ENCODE measurements around the gene GLT1D1. TPM values are rescaled to one million over a fixed set of nuclear protein-coding genes. Genes with fewer than 3 reads are reported as not detected.

Gene GLT1D1
- total and polyA plus RNA-seq, 2 of the 8 experiments (the other 6 are each of a cell fraction or from before 2014, with no cell fraction given), result 1.5 to 3.6 TPM

- TF ChIP-seq, protein P1, sequence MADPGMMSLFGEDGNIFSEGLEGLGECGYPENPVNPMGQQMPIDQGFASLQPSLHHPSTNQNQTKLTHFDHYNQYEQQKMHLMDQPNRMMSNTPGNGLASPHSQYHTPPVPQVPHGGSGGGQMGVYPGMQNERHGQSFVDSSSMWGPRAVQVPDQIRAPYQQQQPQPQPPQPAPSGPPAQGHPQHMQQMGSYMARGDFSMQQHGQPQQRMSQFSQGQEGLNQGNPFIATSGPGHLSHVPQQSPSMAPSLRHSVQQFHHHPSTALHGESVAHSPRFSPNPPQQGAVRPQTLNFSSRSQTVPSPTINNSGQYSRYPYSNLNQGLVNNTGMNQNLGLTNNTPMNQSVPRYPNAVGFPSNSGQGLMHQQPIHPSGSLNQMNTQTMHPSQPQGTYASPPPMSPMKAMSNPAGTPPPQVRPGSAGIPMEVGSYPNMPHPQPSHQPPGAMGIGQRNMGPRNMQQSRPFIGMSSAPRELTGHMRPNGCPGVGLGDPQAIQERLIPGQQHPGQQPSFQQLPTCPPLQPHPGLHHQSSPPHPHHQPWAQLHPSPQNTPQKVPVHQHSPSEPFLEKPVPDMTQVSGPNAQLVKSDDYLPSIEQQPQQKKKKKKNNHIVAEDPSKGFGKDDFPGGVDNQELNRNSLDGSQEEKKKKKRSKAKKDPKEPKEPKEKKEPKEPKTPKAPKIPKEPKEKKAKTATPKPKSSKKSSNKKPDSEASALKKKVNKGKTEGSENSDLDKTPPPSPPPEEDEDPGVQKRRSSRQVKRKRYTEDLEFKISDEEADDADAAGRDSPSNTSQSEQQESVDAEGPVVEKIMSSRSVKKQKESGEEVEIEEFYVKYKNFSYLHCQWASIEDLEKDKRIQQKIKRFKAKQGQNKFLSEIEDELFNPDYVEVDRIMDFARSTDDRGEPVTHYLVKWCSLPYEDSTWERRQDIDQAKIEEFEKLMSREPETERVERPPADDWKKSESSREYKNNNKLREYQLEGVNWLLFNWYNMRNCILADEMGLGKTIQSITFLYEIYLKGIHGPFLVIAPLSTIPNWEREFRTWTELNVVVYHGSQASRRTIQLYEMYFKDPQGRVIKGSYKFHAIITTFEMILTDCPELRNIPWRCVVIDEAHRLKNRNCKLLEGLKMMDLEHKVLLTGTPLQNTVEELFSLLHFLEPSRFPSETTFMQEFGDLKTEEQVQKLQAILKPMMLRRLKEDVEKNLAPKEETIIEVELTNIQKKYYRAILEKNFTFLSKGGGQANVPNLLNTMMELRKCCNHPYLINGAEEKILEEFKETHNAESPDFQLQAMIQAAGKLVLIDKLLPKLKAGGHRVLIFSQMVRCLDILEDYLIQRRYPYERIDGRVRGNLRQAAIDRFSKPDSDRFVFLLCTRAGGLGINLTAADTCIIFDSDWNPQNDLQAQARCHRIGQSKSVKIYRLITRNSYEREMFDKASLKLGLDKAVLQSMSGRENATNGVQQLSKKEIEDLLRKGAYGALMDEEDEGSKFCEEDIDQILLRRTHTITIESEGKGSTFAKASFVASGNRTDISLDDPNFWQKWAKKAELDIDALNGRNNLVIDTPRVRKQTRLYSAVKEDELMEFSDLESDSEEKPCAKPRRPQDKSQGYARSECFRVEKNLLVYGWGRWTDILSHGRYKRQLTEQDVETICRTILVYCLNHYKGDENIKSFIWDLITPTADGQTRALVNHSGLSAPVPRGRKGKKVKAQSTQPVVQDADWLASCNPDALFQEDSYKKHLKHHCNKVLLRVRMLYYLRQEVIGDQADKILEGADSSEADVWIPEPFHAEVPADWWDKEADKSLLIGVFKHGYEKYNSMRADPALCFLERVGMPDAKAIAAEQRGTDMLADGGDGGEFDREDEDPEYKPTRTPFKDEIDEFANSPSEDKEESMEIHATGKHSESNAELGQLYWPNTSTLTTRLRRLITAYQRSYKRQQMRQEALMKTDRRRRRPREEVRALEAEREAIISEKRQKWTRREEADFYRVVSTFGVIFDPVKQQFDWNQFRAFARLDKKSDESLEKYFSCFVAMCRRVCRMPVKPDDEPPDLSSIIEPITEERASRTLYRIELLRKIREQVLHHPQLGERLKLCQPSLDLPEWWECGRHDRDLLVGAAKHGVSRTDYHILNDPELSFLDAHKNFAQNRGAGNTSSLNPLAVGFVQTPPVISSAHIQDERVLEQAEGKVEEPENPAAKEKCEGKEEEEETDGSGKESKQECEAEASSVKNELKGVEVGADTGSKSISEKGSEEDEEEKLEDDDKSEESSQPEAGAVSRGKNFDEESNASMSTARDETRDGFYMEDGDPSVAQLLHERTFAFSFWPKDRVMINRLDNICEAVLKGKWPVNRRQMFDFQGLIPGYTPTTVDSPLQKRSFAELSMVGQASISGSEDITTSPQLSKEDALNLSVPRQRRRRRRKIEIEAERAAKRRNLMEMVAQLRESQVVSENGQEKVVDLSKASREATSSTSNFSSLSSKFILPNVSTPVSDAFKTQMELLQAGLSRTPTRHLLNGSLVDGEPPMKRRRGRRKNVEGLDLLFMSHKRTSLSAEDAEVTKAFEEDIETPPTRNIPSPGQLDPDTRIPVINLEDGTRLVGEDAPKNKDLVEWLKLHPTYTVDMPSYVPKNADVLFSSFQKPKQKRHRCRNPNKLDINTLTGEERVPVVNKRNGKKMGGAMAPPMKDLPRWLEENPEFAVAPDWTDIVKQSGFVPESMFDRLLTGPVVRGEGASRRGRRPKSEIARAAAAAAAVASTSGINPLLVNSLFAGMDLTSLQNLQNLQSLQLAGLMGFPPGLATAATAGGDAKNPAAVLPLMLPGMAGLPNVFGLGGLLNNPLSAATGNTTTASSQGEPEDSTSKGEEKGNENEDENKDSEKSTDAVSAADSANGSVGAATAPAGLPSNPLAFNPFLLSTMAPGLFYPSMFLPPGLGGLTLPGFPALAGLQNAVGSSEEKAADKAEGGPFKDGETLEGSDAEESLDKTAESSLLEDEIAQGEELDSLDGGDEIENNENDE (IDR thresholded peaks at IDR 0.05; ENCODE audit: insufficient replicate concordance, low read length), result no peak
- no peak for TF ChIP-seq YY1 (IDR thresholded peaks at IDR 0.05; ENCODE audit: low read depth, low read length)
- TF ChIP-seq HDAC2 (IDR thresholded peaks at IDR 0.05; ENCODE audit: borderline replicate concordance in 1 of 2, low read depth in 2 of 2, low read length in 2 of 2), result no peak
- TF ChIP-seq CTBP2 (IDR thresholded peaks at IDR 0.05; ENCODE audit: borderline replicate concordance, insufficient read depth, insufficient read length, low read length), result no peak
- no peak for TF ChIP-seq RBBP5 (IDR thresholded peaks at IDR 0.05; ENCODE audit: borderline replicate concordance, low read depth, low read length)
- TF ChIP-seq CREB1 (IDR thresholded peaks at IDR 0.05), result no peak
- TF ChIP-seq, protein P2, sequence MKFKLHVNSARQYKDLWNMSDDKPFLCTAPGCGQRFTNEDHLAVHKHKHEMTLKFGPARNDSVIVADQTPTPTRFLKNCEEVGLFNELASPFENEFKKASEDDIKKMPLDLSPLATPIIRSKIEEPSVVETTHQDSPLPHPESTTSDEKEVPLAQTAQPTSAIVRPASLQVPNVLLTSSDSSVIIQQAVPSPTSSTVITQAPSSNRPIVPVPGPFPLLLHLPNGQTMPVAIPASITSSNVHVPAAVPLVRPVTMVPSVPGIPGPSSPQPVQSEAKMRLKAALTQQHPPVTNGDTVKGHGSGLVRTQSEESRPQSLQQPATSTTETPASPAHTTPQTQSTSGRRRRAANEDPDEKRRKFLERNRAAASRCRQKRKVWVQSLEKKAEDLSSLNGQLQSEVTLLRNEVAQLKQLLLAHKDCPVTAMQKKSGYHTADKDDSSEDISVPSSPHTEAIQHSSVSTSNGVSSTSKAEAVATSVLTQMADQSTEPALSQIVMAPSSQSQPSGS (IDR thresholded peaks at IDR 0.05; ENCODE audit: low read length), result no peak
- TF ChIP-seq SIN3A (conservative IDR thresholded peaks at IDR 0.05 in 1 of 2, IDR thresholded peaks at IDR 0.05 in 1 of 2; ENCODE audit: low read depth in 1 of 2, low read length in 2 of 2), result no peak
- TF ChIP-seq KDM4A (IDR thresholded peaks at IDR 0.05; ENCODE audit: low read depth, low read length, severe bottlenecking), result no peak
Observed at GRCh38 chr12:128932521-128932920, 79.2 kb downstream of the GLT1D1 start (continued).

Measured in H1 (cell line).